Trophoblast cell (in vitro differentiated cells and primary cell): Measurements from ENCODE around the gene ZRANB3. TPM values are rescaled to one million over a fixed set of nuclear protein-coding genes. Genes with fewer than 3 reads are reported as not detected.
A peak's percentile ranks its signal among the peaks of the same experiment; 100 is the strongest.

Experiments
- DNase-seq, 2 donors: peaks; one replicate each; pipeline ENCODE4 v3.0.0-alpha.2; 2016
- H2AFZ ChIP-seq: 2 replicates; pipeline ENCODE4 v1.6.1; 2013; ENCODE audit warnings: low read length, moderate library complexity, mild to moderate bottlenecking; ENCODE audit not compliant: insufficient read depth, poor library complexity
- H2AK5ac ChIP-seq: 2 replicates; pipeline ENCODE4 v1.6.1; 2013; ENCODE audit warnings: mild to moderate bottlenecking, low read length
- H2BK120ac ChIP-seq: 2 replicates; pipeline ENCODE4 v1.6.1; 2013; ENCODE audit warnings: low read length, mild to moderate bottlenecking, moderate library complexity; ENCODE audit not compliant: insufficient read depth, poor library complexity
- H2BK12ac ChIP-seq: 2 replicates; pipeline ENCODE4 v1.6.1; 2013; ENCODE audit warnings: mild to moderate bottlenecking, low read length, moderate library complexity
- H2BK5ac ChIP-seq: 2 replicates; pipeline ENCODE4 v1.6.1; 2013; ENCODE audit warnings: low read length, low read depth, moderate library complexity, mild to moderate bottlenecking; ENCODE audit not compliant: poor library complexity
- H3K14ac ChIP-seq: 2 replicates; pipeline ENCODE4 v1.6.1; 2013; ENCODE audit warnings: mild to moderate bottlenecking, low read length
- H3K18ac ChIP-seq: 2 replicates; pipeline ENCODE4 v1.6.1; 2013; ENCODE audit warnings: mild to moderate bottlenecking, low read length
- H3K23ac ChIP-seq: 2 replicates; pipeline ENCODE4 v1.6.1; 2013; ENCODE audit warnings: low read length
- H3K27ac ChIP-seq: 2 replicates; pipeline ENCODE4 v1.5.1; 2013; ENCODE audit warnings: low read depth, mild to moderate bottlenecking, inconsistent platforms, low read length, moderate library complexity
- H3K27me3 ChIP-seq: 2 replicates; pipeline ENCODE4 v1.6.1; 2013; ENCODE audit warnings: inconsistent platforms, mild to moderate bottlenecking, low read length, moderate library complexity; ENCODE audit not compliant: insufficient read depth
- H3K36me3 ChIP-seq, 2 experiments: 1 replicate in 1 of 2; 2 replicates in 1 of 2; pipeline ENCODE4 v1.6.1; 2013; ENCODE audit warnings: low read length in 2 of 2, mild to moderate bottlenecking in 2 of 2, moderate library complexity in 1 of 2; ENCODE audit not compliant: insufficient read depth in 2 of 2, control insufficient read depth in 1 of 2
- H3K4ac ChIP-seq: 2 replicates; pipeline ENCODE4 v1.6.1; 2013; ENCODE audit warnings: low read depth, mild to moderate bottlenecking, low read length, moderate library complexity
- H3K4me1 ChIP-seq, 2 experiments: 1 replicate in 1 of 2; 2 replicates in 1 of 2; pipeline ENCODE4 v1.6.1; 2013; ENCODE audit warnings: low read length in 2 of 2, mild to moderate bottlenecking in 2 of 2, moderate library complexity in 1 of 2; ENCODE audit not compliant: insufficient read depth in 2 of 2, control insufficient read depth in 1 of 2
- H3K4me2 ChIP-seq: 2 replicates; pipeline ENCODE4 v1.6.1; 2013; ENCODE audit warnings: inconsistent platforms, mild to moderate bottlenecking, low read length, moderate library complexity
- H3K4me3 ChIP-seq: 2 replicates; pipeline ENCODE4 v1.5.1; 2013; ENCODE audit warnings: mild to moderate bottlenecking, low read depth, low read length, inconsistent platforms
- H3K79me1 ChIP-seq: one replicate; pipeline ENCODE4 v1.6.1; 2013; ENCODE audit warnings: low read length
- H3K79me2 ChIP-seq: 2 replicates; pipeline ENCODE4 v1.6.1; 2013; ENCODE audit warnings: low read length, mild to moderate bottlenecking; ENCODE audit not compliant: control insufficient read depth, insufficient read depth, poor library complexity
- H3K9ac ChIP-seq: 2 replicates; pipeline ENCODE4 v1.6.1; 2013; ENCODE audit warnings: mild to moderate bottlenecking, low read length
- H3K9me3 ChIP-seq: 2 replicates; pipeline ENCODE4 v1.6.1; 2013; ENCODE audit warnings: low read depth, mild to moderate bottlenecking, control low read depth, inconsistent platforms, low read length; ENCODE audit not compliant: insufficient read depth
- H4K12ac ChIP-seq: 2 replicates; pipeline ENCODE4 v1.6.1; 2013; ENCODE audit warnings: low read depth, mild to moderate bottlenecking, low read length, moderate library complexity
- H4K8ac ChIP-seq: 2 replicates; pipeline ENCODE4 v1.6.1; 2013; ENCODE audit warnings: low read depth, mild to moderate bottlenecking, low read length, moderate library complexity
- H4K91ac ChIP-seq: one replicate; pipeline ENCODE4 v1.6.1; 2013; ENCODE audit warnings: low read depth, mild to moderate bottlenecking, low read length, moderate library complexity
- WGBS: extraction: QIAGEN DNeasy Blood & Tissue Kit; methylation state at CpG from one replicate; pipeline ENCODE4 v1.1.7; 2013; ENCODE audit warnings: missing lambda C conversion rate; ENCODE audit not compliant: insufficient read length, insufficient coverage; ENCODE audit errors: extremely low coverage; 5-methylcytosine and 5-hydroxymethylcytosine counted together
- polyA plus RNA-seq: library from polyadenylated mRNA; stranded (reverse); fragments of 200-250 nt; gene quantifications from 2 replicates; pipeline ENCODE4 v1.2.3, GENCODE V29; 2013

ZRANB3 gene
- polyA plus RNA-seq: 3.7 TPM in 2 replicates

GRCh38 chr2:135530313-135531230 lies at the start of gene ZRANB3:
ZRANB3 (minus strand) TSS chr2:135531218.
- H2AK5ac ChIP-seq: peak within 1 kb of the TSS; percentile 49
- peaks cover 4% of the 10 kb centered on the region for H3K79me2 ChIP-seq
- H3K14ac ChIP-seq: peak within 1 kb of the TSS; percentile 86
- peaks cover 3% of the 10 kb centered on the region for H3K9me3 ChIP-seq
- peak within 1 kb of the TSS; percentile 39 for H4K12ac ChIP-seq
- H2BK5ac ChIP-seq: peak within 1 kb of the TSS; percentile 68
- H3K4me2 ChIP-seq: peak within 1 kb of the TSS; percentile 95
- peaks cover 0 to 2% of the 10 kb centered on the region in 2 experiments for H3K36me3 ChIP-seq
- peak within 1 kb of the TSS; percentile 56 for H4K91ac ChIP-seq
- peak within 1 kb of the TSS; percentile 87 for H3K9ac ChIP-seq
- no peak within 1 kb of the TSS for H2BK12ac ChIP-seq
- no peaks in the 10 kb centered on the region for H3K4me1 ChIP-seq
- peak within 1 kb of the TSS; percentile 68 for H4K8ac ChIP-seq
- peak within 1 kb of the TSS; percentile 46 for H2BK120ac ChIP-seq
- peak within 1 kb of the TSS; percentile 98 for H3K4me3 ChIP-seq
- peak within 1 kb of the TSS; percentile 69 for H3K27ac ChIP-seq
- H3K4ac ChIP-seq: peak within 1 kb of the TSS; percentile 19
- no CpG with 5 or more reads among the region's 46 CpGs for WGBS
- peak within 1 kb of the TSS; percentile 71 for H3K18ac ChIP-seq
- H2AFZ ChIP-seq: peak within 1 kb of the TSS; percentile 89
- H3K27me3 ChIP-seq: no peaks in the 10 kb centered on the region
- DNase-seq: peak; percentile 98
- H3K79me1 ChIP-seq: peaks cover 9% of the 10 kb centered on the region
- no peak within 1 kb of the TSS for H3K23ac ChIP-seq

GRCh38 chr2:135573620-135574019 lies 42.6 kb upstream of the ZRANB3 start:
- Histone ChIP-seq H2BK12ac (no peak overlapping the region), H4K91ac (no peak overlapping the region), H2BK120ac (no peak overlapping the region), H3K4ac (no peak overlapping the region), H3K23ac (no peak overlapping the region), H3K9me3 (no peaks in the 10 kb centered on the region), H3K4me3 (no peak overlapping the region), H3K4me2 (no peak overlapping the region), H2AFZ (no peak overlapping the region), H3K9ac (no peak overlapping the region), H3K18ac (no peak overlapping the region), H4K12ac (no peak overlapping the region), H2BK5ac (no peak overlapping the region), H3K79me2 (no peaks in the 10 kb centered on the region), H4K8ac (no peak overlapping the region), H2AK5ac (no peak overlapping the region), H3K27ac (no peak overlapping the region), H3K14ac (no peak overlapping the region), H3K36me3 (peaks cover 5 to 9% of the 10 kb centered on the region in 2 experiments), H3K27me3 (no peaks in the 10 kb centered on the region), H3K4me1 (no peaks in the 10 kb centered on the region), H3K79me1 (no peaks in the 10 kb centered on the region)
- no peak for DNase-seq
- no CpG with 5 or more reads among the region's 1 CpG for WGBS

- Histone ChIP-seq H3K23ac (no peak overlapping the region), H4K8ac (no peak overlapping the region), H3K14ac (no peak overlapping the region), H3K9ac (no peak overlapping the region), H3K79me1 (no peaks in the 10 kb centered on the region), H3K27ac (no peak overlapping the region), H3K4ac (no peak overlapping the region), H2AFZ (no peak overlapping the region), H3K9me3 (no peaks in the 10 kb centered on the region), H3K27me3 (no peaks in the 10 kb centered on the region), H3K36me3 (peaks cover 3 to 10% of the 10 kb centered on the region in 2 experiments), H3K4me2 (no peak overlapping the region), H2BK120ac (no peak overlapping the region), H4K91ac (no peak overlapping the region), H2AK5ac (no peak overlapping the region), H2BK5ac (no peak overlapping the region), H4K12ac (no peak overlapping the region), H3K4me3 (no peak overlapping the region), H3K79me2 (no peaks in the 10 kb centered on the region), H2BK12ac (no peak overlapping the region), H3K18ac (no peak overlapping the region), H3K4me1 (no peaks in the 10 kb centered on the region)
- no CpG with 5 or more reads among the region's 2 CpGs for WGBS
- DNase-seq: no peak
Measured at GRCh38 chr2:135570884-135571283, 39.9 kb upstream of the ZRANB3 start.

GRCh38 chr2:135563793-135564192 lies 32.8 kb upstream of the ZRANB3 start:
- H3K36me3 ChIP-seq: peaks cover 0 to 3% of the 10 kb centered on the region in 2 experiments
- H2AK5ac ChIP-seq: no peak overlapping the region
- H2BK120ac ChIP-seq: no peak overlapping the region
- no peak overlapping the region for H3K18ac ChIP-seq
- H3K27ac ChIP-seq: no peak overlapping the region
- H3K4ac ChIP-seq: no peak overlapping the region
- DNase-seq: no peak
- H3K4me2 ChIP-seq: no peak overlapping the region
- no peaks in the 10 kb centered on the region for H3K79me1 ChIP-seq
- H3K4me1 ChIP-seq: no peaks in the 10 kb centered on the region
- H3K27me3 ChIP-seq: no peaks in the 10 kb centered on the region
- H3K23ac ChIP-seq: no peak overlapping the region
- no peak overlapping the region for H4K12ac ChIP-seq
- WGBS: no CpG with 5 or more reads among the region's 4 CpGs
- H3K4me3 ChIP-seq: no peak overlapping the region
- no peak overlapping the region for H3K14ac ChIP-seq
- no peaks in the 10 kb centered on the region for H3K79me2 ChIP-seq
- no peak overlapping the region for H3K9ac ChIP-seq
- H2AFZ ChIP-seq: no peak overlapping the region
- H3K9me3 ChIP-seq: no peaks in the 10 kb centered on the region
- no peak overlapping the region for H2BK5ac ChIP-seq
- no peak overlapping the region for H4K8ac ChIP-seq
- H4K91ac ChIP-seq: no peak overlapping the region
- H2BK12ac ChIP-seq: no peak overlapping the region
